ENCODE measurements around the gene ERBIN. TPM values are rescaled to one million over a fixed set of nuclear protein-coding genes. Genes with fewer than 3 reads are reported as not detected.
"Not testable (repeated sequence)": the region's sequence is repeated elsewhere in the genome, so short reads cannot be mapped to it uniquely, and the experiment has no call there.

The ERBIN gene
- total RNA-seq, 8 experiments from 2014 or later: 25.7 to 92.7 (median 43.9) TPM

DNA sequence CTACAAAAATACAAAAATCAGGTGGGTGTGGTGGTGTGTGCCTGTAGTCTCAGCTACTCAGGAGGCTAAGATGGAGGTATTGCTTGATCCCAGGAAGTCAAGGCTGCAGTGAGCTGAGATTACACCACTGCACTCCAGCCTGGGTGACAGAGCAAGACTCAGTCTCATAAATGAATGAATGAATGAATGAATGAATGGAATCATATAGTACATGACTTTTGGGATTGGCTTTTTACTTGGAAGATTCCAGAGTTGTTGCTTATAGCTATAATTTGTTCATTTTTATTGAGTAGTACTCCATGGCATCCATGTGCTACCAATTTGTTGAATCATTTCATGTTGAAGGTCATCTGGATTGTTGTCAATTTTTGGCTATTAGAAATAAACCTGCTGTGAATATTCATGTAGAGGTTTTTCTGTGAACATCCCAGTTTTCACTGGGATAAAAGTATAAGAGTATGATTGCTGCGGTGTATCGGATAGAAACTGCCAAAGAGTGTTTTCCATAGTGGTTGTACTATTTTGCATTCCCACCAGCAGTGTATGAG, 19.9 kb downstream of the ERBIN start:
- no peak overlapping the region for H3K27ac ChIP-seq
- in situ Hi-C loops (cut with MboI; ENCODE audit: low pct_unique_long_range_greater_than_20kb in 2 of 9, low sequenced_read_pairs in 9 of 9, unreplicated experiment in 9 of 9): loop anchor here in 1 of 9 experiments (25.0 kb wide), 1 partner anchor 234 kb away; the partner anchor contains the start of genes NLN and SGTB
- H3K4me1 ChIP-seq (replicated peaks in 1 of 2): no peaks in the 10 kb centered on the region
- no peak for ATAC-seq (replicated peaks in 6 of 8)
- no peak overlapping the region for H3K4me3 ChIP-seq
- WGBS, 10 experiments: 93 to 100% (median 96%) methylated on average over 1 to 2 of the region's 2 CpGs

DNA sequence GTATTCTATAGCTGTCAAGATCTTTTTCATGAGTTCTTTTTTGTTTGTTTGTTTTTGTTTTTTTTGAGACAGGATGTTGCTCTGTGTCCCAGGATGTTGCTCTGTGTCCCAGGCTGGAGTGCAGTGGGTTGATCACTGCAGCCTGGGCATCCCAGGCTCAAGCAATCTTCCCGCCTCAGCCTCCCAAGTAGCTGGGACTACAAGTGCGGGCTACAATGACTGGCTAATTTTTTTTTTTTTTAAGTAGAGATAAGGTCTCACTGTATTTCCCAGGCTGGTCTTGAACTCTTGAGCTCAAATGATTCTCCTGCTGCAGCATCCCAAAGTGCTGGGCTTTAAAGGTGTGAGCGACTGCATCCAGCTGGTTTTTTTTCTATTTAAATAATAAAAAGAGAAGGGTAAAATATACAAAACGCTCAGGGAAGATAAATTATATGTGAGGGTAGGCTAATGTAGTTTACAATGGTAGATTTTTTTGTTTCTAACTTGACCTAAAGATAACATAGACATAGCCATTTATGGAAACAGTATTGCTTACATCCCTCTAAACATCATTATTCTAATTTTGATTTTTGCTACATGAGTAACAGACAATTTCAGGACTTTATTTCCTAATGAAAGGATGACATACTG, 21.9 kb downstream of the ERBIN start:
- Histone ChIP-seq H3K4me3 (no peak overlapping the region), H3K27ac (no peak overlapping the region), H3K4me1 (replicated peaks in 1 of 2) (no peaks in the 10 kb centered on the region)
- 33 to 100% (median 98%) methylated on average over 1 to 4 of the region's 4 CpGs; no CpG with 5 or more reads in 1 of the 10 experiments for WGBS, 10 experiments
- ATAC-seq (replicated peaks in 6 of 8): no peak
- in situ Hi-C loops (cut with MboI; ENCODE audit: low pct_unique_long_range_greater_than_20kb in 2 of 9, low sequenced_read_pairs in 9 of 9, unreplicated experiment in 9 of 9): loop anchor here in 1 of 9 experiments (25.0 kb wide), 1 partner anchor 236 kb away; the partner anchor contains the start of genes NLN and SGTB

DNA sequence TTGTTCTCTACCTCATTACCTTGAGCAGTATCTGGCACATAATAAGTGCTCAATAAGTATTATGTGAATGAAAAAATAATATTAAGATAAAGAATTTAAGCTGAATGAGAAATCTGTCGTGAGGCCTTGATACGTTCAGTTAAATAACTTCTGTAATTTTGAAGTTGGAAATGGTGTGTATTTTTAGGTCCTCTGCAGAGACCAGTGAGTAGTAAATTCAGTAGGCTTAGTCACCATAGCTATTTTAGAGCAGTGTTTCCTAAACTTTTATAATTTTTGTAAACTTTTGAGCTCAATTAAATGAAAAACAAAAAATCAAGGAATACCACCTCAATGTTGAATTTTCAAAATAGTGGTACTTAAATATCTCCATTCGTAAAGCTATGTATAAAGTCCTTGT, 25.0 kb downstream of the ERBIN start:
- WGBS, 10 experiments: 74 to 100% (median 96%) methylated on average over 1 to 3 of the region's 3 CpGs; no CpG with 5 or more reads in 1 of the 10 experiments
- no peak for ATAC-seq (replicated peaks in 6 of 8)
- H3K4me3 ChIP-seq: no peak overlapping the region
- H3K27ac ChIP-seq: no peak overlapping the region
- no peaks in the 10 kb centered on the region for H3K4me1 ChIP-seq (replicated peaks in 1 of 2)
- in situ Hi-C loops (cut with MboI; ENCODE audit: low pct_unique_long_range_greater_than_20kb in 2 of 9, low sequenced_read_pairs in 9 of 9, unreplicated experiment in 9 of 9): no loop called here

DNA sequence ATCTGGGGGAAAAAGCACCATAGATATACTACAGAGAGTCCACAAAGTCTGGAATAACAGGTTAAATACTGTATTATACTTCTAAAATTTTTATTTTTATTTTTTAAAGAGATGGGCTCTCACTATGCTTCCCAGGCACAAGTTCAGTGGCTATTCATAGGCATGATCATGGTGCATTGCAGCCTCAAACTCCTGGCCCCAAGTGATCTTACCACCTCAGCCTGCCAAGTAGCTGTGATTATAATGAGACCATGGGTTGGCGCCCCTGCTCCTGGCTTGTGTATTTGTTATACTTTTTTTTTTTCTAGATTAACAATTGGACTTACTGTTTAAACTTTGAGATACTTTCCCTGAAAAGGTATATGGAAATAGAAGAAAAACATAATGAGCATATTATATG, 25.9 kb downstream of the ERBIN start:
- in situ Hi-C loops (cut with MboI; ENCODE audit: low pct_unique_long_range_greater_than_20kb in 2 of 9, low sequenced_read_pairs in 9 of 9, unreplicated experiment in 9 of 9): no loop called here
- no peak overlapping the region for H3K27ac ChIP-seq
- H3K4me3 ChIP-seq: no peak overlapping the region
- WGBS, 10 experiments: 25 to 100% (median 83%) methylated on average over 1 of the region's 1 CpG; no CpG with 5 or more reads in 4 of the 10 experiments
- H3K4me1 ChIP-seq (replicated peaks in 1 of 2): no peaks in the 10 kb centered on the region
- ATAC-seq (replicated peaks in 6 of 8): peak in 1 of 8 experiments; percentile 37

DNA sequence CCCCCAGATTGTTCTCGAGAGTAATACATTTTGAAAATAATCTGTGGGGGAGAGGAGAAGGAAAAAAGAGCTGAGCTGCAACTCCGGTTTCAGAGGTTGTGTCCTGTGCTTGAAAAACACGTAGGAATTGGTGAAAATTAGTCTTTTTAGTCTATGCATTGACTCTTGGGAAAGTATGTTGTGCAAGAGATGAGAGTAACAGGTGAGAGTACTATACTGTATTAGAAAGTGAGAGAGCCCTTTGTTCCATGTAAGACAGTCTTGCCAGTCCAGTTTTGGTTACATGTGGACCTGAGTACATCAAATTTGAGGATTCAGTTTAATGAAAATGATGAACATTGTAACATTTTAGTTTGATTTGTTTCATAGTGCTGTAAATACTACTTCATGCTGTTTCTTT, 27.8 kb downstream of the ERBIN start:
- ATAC-seq (replicated peaks in 6 of 8): no peak
- Histone ChIP-seq H3K4me3 (no peak overlapping the region), H3K27ac (no peak overlapping the region), H3K4me1 (replicated peaks in 1 of 2) (no peaks in the 10 kb centered on the region)
- WGBS, 10 experiments: 71 to 100% (median 95%) methylated on average over 1 to 3 of the region's 3 CpGs; no CpG with 5 or more reads in 1 of the 10 experiments
- in situ Hi-C loops (cut with MboI; ENCODE audit: low pct_unique_long_range_greater_than_20kb in 2 of 9, low sequenced_read_pairs in 9 of 9, unreplicated experiment in 9 of 9): no loop called here

DNA sequence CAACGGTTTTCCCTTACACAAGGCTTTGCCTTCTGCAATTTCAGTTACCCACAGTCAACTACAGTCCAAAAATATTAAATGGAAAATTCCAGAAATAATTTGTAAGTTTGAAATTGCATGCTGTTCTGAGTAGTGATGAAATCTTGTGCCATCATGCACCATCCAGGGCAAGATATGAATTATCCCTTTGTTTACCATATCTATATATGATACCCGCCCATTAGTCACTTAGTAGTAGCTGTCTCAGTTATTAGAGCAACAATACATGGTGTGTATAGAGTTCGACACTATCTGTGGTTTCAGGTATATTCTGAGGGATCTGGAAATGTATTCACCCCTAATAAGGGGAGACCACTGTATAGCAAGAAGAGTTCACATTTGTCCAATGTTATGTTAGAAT, 29.4 kb downstream of the ERBIN start:
- WGBS, 10 experiments: 77 to 100% (median 95%) methylated on average over 1 to 3 of the region's 3 CpGs; no CpG with 5 or more reads in 3 of the 10 experiments
- ATAC-seq (replicated peaks in 6 of 8): peak in 1 of 8 experiments; percentile 13
- in situ Hi-C loops (cut with MboI; ENCODE audit: low pct_unique_long_range_greater_than_20kb in 2 of 9, low sequenced_read_pairs in 9 of 9, unreplicated experiment in 9 of 9): no loop called here
- Histone ChIP-seq H3K27ac (no peak overlapping the region), H3K4me3 (no peak overlapping the region), H3K4me1 (replicated peaks in 1 of 2) (no peaks in the 10 kb centered on the region)

DNA sequence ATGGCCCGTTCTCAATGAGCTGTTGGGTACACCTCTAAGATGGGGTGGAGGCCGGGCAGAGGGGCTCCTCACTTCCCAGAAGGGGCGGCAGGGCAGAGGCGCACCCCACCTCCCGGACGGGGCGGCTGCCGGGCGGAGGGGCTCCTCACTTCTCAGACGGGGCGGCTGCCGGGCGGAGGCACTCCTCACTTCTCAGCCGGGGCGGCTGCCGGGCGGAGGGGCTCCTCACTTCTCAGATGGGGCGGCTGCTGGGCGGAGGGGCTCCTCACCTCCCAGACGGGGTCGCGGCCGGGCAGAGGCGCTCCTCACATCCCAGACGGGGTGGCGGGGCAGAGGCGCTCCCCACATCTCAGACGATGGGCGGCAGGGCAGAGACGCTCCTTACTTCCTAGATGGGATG, 31.3 kb downstream of the ERBIN start:
- in situ Hi-C loops (cut with MboI; ENCODE audit: low pct_unique_long_range_greater_than_20kb in 2 of 9, low sequenced_read_pairs in 9 of 9, unreplicated experiment in 9 of 9): not testable (repeated sequence)

DNA sequence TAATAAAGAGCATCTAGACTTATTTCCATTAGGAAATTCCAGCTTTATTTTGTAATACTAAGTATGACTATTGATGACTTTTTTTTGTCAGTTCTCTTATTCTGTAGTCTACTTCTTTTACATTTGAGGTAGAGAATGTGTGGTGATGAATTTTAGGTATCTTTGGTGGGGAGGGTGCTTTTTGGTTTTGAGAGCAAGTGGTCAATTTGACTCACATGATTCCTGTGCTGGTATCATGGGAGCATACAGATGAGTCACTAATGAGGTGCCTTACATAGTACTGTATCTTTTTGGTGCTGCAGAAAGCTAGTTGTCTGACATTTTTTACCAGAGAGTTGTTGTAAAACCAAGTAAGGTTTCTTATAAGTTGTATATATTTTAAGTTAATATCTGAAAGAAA, 35.3 kb downstream of the ERBIN start:
- in situ Hi-C loops (cut with MboI; ENCODE audit: low pct_unique_long_range_greater_than_20kb in 2 of 9, low sequenced_read_pairs in 9 of 9, unreplicated experiment in 9 of 9): no loop called here
- peaks cover 0 to 3% of the 10 kb centered on the region in 2 donors for H3K4me1 ChIP-seq (replicated peaks in 1 of 2)
- ATAC-seq (replicated peaks in 6 of 8): peak in 4 of 8 experiments; percentile 36 to 69 (median 50)
- no peak overlapping the region for H3K27ac ChIP-seq
- H3K4me3 ChIP-seq: no peak overlapping the region

More for the DNA sequence above, 31.3 kb downstream of the ERBIN start:
- no CpG with 5 or more reads among the region's 30 CpGs for WGBS, 10 experiments
- H3K27ac ChIP-seq; ATAC-seq (replicated peaks in 6 of 8); H3K4me3 ChIP-seq; H3K4me1 ChIP-seq (replicated peaks in 1 of 2): not testable (repeated sequence)

DNA sequence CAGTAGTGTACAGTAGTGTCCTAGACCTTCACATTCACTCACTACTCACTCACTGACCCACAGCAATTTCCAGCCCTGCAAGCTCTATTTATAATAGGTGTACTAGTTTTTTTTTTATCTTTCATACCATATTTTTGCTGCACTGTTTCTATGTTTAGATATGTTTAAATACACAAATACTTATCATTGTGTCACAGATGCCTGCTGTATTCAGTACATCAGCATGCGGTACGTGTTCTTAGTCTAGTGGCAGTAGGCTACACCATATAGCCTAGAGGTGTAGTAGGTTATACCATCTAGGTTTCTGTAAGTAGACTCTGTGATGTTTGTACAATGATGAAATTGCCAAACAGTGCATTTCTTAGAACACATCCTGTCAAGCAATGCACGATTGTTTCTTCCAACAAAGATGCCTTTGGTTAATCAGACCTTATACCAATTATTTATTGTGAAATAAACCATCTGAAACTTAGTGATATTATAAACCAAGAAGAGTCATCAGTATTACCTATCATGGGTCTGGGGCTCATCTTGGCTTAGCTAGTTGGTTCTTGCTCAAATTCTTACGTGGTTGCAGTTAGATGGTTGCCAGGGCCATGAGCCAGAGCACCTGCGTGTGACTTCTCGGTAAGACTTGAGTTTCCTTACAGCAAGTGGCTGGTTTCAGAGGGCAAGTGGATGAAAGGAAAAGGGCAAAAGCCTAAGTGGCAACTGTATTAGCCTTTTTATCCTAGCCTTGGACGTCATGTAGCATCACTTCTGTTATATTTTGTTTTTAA, 41.1 kb downstream of the ERBIN start:
- ATAC-seq (replicated peaks in 6 of 8): no peak
- in situ Hi-C loops (cut with MboI; ENCODE audit: low pct_unique_long_range_greater_than_20kb in 2 of 9, low sequenced_read_pairs in 9 of 9, unreplicated experiment in 9 of 9): no loop called here
- peaks cover 7% of the 10 kb centered on the region in 2 donors for H3K4me1 ChIP-seq (replicated peaks in 1 of 2)
- no peak overlapping the region for H3K27ac ChIP-seq
- no peak overlapping the region for H3K4me3 ChIP-seq
- 81 to 100% (median 95%) methylated on average over 1 to 7 of the region's 7 CpGs for WGBS, 10 experiments

DNA sequence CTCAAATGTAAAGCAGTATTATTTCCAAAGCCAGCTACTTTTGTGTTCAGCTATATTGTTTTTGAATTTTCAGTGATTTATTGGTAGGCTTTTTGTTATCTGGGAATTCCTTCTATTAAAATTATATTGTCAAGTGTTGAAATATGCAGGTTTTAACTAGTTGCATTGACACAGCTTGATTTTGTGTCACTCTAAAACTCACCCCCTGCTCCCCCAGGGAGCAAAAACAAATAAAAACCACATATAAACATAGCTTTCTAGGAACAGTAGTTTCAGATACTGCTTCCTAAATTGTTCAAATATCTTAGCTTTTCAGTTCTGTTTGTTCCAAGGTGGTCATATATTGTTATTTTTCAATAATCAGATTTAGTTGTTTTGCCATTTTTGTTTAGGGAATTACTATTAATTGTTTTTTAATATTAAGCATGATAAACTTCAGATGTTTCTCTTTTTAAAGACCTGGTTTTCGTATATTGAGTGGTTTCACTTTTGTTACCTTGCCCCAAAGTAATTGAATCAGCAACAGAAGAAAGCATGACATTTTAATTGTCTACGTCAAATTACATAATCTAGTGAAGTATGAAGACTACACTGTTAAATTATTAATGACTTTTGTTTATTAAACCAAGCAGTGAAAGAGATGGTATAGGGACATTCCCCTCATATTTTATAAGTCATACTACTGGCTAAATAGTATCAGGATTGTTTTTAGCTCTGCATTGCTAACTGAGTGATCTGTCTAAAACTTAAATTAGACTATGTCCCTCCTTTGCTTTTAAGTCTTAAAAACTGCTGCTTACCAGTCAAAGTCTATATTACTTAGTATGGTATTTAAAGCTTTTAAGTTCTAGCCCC, 43.4 kb downstream of the ERBIN start:
- Histone ChIP-seq H3K4me1 (replicated peaks in 1 of 2) (peaks cover 7% of the 10 kb centered on the region in 2 donors), H3K27ac (no peak overlapping the region), H3K4me3 (no peak overlapping the region)
- in situ Hi-C loops (cut with MboI; ENCODE audit: low pct_unique_long_range_greater_than_20kb in 2 of 9, low sequenced_read_pairs in 9 of 9, unreplicated experiment in 9 of 9): no loop called here
- 50 to 100% (median 72%) methylated on average over 1 to 2 of the region's 2 CpGs for WGBS, 10 experiments
- no peak for ATAC-seq (replicated peaks in 6 of 8)

DNA sequence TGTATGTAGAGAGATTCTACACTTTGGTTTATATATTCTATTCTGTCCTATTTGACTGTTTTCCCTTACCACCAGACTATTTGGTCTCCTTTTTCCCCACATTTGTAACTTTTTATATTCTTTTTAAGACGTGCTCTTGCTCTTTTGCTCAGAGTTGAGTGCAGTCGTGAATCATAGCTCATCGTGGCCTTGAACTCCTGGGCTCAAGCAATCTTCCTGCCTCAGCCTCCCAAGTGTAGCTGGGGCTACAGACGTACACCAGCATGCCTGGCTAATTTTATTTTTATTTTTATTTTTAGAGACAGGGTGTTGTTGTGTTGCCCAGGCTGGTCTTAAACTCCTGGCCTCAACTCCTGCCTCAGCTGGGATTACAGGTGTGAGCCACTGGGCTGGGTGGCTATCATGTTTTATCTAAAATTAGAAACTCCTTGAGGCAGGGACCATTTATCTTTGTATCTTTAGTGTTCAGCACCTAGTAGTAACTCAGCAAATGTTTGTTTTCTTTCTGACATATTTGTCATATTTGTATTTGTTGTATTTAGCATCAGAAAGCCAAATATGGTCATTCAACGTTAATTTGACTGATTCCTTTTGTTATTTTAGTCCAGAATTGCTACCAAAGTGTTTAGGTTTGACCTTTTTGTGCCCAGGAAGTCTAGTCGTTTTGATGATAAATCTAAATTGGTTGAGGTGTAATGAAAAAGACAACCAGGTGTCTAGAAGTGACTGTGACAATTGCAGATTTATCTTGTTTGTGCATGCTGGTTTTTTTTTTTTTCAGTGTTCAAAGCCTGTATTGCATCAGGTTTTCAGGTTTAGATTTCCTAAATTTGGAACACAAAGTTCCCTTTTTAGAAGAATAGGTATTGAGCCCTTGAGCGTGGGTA, 44.3 kb downstream of the ERBIN start:
- Histone ChIP-seq H3K4me1 (replicated peaks in 1 of 2) (peaks cover 7% of the 10 kb centered on the region in 2 donors), H3K27ac (no peak overlapping the region), H3K4me3 (no peak overlapping the region)
- ATAC-seq (replicated peaks in 6 of 8): no peak
- WGBS, 10 experiments: 50 to 96% (median 82%) methylated on average over 2 to 7 of the region's 7 CpGs
- in situ Hi-C loops (cut with MboI; ENCODE audit: low pct_unique_long_range_greater_than_20kb in 2 of 9, low sequenced_read_pairs in 9 of 9, unreplicated experiment in 9 of 9): no loop called here

DNA sequence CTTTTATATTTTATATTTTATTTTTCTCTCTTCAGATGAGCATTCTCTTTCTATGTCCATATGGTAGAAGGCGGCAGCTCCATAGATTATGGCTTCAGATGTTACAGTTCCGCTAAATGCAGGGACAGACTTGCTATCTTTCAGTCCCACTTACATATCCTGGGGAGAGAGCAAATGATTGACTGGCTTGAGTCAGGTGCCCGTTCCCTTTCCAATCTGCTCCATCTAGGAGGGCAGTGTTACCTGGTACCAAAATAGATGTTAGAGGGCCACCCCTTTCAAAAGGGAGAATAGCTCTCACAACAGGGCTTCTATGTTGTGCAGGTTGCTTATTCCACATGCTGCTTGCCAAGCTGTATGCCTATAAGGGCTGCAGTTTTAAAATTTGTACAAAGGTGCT, 45.3 kb downstream of the ERBIN start:
- Histone ChIP-seq H3K27ac (no peak overlapping the region), H3K4me3 (no peak overlapping the region), H3K4me1 (replicated peaks in 1 of 2) (peaks cover 7% of the 10 kb centered on the region in 2 donors)
- in situ Hi-C loops (cut with MboI; ENCODE audit: low pct_unique_long_range_greater_than_20kb in 2 of 9, low sequenced_read_pairs in 9 of 9, unreplicated experiment in 9 of 9): no loop called here
- 57 to 100% (median 82%) methylated on average over 1 to 3 of the region's 3 CpGs; no CpG with 5 or more reads in 1 of the 10 experiments for WGBS, 10 experiments
- no peak for ATAC-seq (replicated peaks in 6 of 8)

All from motor neuron (in vitro differentiated cells).